SKM-1 treated with dmso at 0.1 percent for 144 hours (cell line): ENCODE data around the gene KLF13.

ENCODE experiments used
- DNase-seq: peaks from one replicate; lab custom pipeline; 2025; ENCODE audit not compliant: unreplicated experiment; lab: John Stamatoyannopoulos, UW

KLF13 gene

DNA sequence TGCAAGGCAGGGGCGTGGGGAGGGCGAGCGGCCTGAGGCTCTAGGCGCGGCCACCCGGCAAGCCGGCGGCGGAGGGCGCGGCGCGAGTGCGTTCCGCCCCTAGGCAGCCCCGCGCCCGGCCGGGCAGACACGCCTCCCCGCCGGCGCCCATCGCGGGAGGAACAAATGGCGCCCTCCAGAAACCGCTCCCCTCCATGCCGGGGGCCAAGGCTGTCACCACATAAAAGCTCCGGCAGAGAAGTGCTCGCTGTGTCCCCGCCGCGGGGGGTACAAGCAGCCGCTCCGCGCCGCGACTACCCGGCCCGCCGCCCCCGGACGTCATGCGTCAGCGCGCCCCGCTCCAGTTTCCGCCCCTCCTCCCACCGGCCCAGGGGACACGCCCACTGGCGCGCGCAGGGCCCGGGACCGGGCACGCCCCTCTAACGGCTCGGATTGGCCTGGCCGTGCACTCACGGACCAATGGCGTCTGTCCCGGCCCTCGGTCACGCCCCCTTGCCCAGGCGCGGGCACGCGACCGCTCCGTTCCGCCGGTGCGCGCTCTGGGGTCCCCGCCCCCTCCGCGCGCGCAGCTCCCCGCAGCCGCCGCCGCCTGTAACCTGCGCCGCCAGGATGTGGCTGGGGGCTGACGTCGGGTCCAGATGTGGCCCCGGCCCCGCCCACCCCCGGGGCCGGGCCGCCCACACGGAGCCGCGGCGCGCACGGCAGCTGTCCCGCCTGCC lies at the start of gene KLF13:
KLF13 (plus strand) TSS at position 680 of the 719 bp plus-strand sequence. CDS start 378 bp downstream, outside the sequence.
- peak; percentile 95 for DNase-seq

DNA sequence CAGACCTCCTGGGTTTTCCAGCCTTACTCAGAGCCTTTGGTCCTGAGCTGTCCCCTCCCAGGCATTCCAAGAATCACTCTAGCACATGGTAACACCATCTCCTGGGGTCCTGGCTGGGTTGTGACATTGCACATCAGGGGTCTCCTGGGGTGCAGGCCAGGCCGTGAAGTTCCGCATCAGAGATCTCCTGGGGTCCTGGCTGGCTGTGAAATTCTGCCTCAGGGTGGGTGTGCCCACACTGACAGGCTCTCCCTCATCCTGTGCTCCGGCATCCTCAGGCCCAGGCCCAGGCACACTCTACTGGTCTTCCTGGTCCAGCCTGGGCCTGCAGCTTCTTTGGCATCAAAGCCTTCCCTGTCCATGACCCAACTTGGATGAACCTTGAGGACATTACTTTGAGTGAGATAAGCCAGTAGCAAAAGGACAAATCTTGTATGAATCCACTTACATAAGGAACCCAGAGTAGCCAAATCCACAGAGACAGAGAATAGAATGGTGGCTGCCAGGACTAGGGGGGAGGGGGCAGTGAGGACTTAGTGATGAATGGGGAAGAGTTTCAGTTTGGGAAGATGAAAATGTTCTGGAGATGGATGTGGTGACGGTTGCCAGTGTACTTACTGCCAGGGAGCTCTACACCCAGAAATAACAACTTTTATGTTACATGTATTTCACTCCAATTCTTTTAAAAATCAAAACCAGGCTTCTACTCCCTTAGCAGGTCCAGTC lies 49.1 kb upstream of the KLF13 start:
- no peak for DNase-seq

DNA sequence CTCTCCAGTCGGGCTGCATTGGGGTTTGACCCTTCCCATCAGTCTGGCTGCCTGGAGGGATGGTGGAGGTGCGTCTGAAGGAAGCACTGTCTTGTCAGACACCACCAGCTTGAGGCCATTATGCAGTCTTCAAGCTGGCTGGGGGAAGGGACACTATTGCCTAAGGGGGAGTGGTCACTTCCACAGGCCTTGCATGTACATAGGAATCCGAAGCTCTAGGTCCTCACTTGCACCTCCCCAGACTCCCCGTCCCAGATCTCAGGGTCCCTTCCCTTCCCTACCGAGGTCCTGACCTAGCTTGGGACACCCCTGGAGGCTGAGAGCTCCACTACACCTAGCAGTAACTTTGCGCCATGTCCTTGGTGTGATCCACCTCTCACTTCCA lies 48.6 kb upstream of the KLF13 start:
- DNase-seq, result no peak

GRCh38 chr15:31278544-31279220 lies 48.0 kb upstream of the KLF13 start:
- no peak for DNase-seq

GRCh38 chr15:31279221-31280045 lies 47.2 kb upstream of the KLF13 start:
- no peak for DNase-seq

DNA sequence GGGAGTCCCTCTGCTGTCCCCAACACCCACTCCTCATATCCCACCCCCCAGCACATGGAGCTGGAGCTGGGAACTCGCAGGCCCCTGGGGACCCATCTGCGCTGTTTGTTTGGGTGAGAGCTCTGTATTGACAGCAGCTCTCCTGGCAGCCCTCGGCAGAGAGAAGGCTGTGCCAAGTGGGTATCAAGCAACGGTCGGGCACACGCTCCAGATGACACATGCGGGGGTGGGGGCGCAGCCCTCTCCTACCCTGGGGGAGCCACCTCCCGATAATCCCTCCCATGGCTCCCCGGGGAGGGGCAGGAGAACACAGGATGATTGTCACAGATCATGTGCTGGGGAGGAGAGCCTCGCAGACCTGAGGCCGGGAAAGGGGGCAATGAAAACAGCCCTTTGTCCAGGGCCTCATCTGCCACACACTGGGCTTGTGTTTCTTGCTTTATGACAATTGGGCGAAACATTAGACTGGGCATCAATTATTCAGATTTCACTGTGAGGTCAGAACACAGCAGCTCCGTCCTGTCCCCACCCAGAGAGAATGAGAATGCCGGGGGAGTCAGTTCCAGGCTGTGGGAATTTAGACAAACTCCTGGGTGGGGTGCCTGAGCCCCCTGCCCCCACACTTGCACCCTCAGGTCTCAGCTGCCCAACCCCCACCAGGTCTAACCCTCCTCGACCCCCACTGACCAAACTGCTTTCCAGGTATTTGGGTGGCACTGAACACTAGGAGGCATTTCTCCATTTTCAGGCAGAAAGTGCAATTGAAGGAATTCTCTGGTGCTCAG lies 46.4 kb upstream of the KLF13 start:
- DNase-seq, result no peak

- DNase-seq, result no peak
These were observed 45.8 kb upstream of the KLF13 start for GRCh38 chr15:31280831-31281216.

DNA sequence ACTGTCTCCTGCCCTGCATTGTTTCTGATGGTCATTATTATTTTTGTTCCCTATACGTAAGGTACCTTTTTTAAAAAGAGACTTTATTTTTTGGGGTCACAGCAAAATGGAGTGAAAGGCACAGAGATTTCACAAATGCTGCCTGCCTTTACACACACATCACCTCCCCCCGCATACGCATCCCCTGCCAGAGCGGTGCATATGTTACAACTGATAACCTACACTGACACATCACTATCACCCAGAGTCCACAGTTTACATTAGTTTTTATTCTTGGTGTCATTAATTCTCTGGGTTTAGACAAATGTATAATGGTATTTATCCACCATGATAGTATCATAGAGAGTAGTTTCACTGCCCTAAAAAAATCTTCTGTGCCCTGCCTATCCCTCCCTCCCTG lies 43.6 kb upstream of the KLF13 start:
- no peak for DNase-seq

DNA sequence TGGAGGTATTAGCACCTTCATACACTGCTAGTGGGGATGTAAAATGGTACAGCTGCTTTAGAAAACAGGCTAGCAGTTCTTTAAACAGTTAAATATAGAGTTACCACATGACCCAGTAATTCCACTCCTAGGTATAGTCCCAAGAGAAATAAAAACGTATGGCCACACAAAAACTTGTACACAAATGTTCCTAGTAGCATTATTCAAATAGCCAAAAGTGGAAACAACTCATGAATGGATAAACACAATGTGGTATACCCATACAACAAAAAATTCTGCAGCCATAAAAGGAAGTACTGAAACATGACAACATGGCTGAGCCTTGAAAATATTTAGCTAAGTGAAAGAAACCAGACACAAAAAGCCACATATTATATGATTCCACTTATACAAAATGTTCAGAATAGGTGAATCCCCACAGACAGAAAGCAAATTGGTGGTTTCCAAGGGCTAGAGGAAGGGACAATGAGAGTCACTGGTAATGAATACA lies 40.8 kb upstream of the KLF13 start:
- DNase-seq, result no peak

GRCh38 chr15:31291048-31291578 lies 35.5 kb upstream of the KLF13 start:
- DNase-seq, result no peak

- DNase-seq, result no peak
These were observed 34.1 kb upstream of the KLF13 start for GRCh38 chr15:31292391-31293015.

DNA sequence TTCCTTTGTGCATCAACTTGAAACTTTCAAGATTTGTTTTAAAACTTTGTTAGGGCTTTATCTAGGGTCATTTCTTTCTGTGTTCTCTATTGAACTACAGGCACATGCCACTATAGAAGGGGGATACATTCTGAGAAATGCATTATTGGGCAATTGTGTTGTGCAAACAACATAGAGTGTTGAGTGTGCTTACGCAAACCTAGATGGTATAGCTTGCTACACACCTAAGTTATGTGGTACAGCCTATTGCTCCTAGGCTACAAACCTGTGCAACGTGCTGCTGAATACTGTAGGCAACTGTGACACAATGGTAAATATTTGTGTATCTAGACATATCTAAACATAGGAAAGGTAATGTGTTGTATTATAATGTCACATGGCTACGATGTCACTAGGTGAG lies 33.0 kb upstream of the KLF13 start:
- DNase-seq, result peak; percentile 35

- no peak for DNase-seq
These were observed 32.6 kb upstream of the KLF13 start for GRCh38 chr15:31294067-31294466.

GRCh38 chr15:31295658-31296057 lies 31.0 kb upstream of the KLF13 start:
- no peak for DNase-seq

- no peak for DNase-seq
These were observed 30.4 kb upstream of the KLF13 start for GRCh38 chr15:31296219-31296645.

GRCh38 chr15:31296646-31297574 lies 29.7 kb upstream of the KLF13 start:
- DNase-seq, result no peak

DNA sequence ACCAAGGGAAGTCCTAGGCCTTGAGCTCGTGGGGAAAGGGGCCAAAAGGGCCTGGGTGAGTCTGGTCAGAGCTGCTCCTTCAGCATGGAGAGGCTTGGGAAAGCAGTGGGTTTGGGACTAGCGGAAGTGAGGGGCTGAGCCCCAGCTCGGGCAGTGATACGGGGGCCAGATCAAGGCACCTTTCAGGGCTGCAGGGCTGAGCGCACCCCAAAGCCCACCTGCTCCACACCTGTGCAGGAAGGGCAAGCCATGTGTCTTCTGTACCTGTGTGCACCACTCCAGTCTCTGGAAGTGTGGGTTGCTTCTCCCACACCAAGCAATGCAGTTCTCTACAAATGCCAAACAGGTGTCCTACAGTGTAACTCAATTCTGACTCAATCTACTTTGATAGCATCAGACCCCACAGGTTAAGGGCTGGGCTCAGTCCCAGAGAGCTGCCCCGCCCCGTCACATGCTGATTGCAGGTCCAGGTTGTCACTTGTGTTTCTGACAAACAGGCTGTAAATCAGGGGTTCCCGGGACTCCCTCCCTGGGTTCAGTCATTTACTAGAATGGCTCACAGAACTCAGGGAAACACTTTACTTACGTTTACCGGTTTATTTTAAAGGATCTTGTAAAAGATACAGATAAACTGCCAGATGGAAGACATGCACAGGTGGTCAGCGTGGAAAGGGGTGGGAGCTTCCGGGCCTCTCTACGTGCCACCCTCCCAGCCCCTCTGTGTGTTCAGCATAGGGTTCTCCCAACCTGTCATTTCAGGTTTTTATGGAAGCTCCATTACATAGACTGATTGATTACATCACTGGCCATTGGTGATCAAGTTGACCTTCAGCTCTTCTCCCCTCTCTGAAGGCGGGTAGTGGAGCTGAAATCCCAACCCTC lies 28.8 kb upstream of the KLF13 start:
- DNase-seq, result no peak
